HG03565 (cell line): ENCODE data around the gene VEZT.
"Not testable (repeated sequence)": the region's sequence is repeated elsewhere in the genome, so short reads cannot be mapped to it uniquely, and the experiment has no call there.

Source experiments
- ATAC-seq: cut with Tn5 transposase; IDR thresholded peaks from one replicate; pipeline ENCODE4 v1.9.1; 2021; ENCODE audit warnings: mild to moderate bottlenecking, moderate library complexity; ENCODE audit not compliant: unreplicated experiment

Gene VEZT

GRCh38 chr12:95318071-95318545 is 100.5 kb downstream of the VEZT start:
- ATAC-seq: no peak

- no peak for ATAC-seq
These were observed 102.2 kb downstream of the VEZT start for GRCh38 chr12:95319694-95320331.

GRCh38 chr12:95321516-95322246 is 104.1 kb downstream of the VEZT start:
- ATAC-seq: no peak

GRCh38 chr12:95322326-95322725 is 104.7 kb downstream of the VEZT start:
- ATAC-seq: no peak

GRCh38 chr12:95323212-95323611 is 105.6 kb downstream of the VEZT start:
- ATAC-seq: no peak

DNA sequence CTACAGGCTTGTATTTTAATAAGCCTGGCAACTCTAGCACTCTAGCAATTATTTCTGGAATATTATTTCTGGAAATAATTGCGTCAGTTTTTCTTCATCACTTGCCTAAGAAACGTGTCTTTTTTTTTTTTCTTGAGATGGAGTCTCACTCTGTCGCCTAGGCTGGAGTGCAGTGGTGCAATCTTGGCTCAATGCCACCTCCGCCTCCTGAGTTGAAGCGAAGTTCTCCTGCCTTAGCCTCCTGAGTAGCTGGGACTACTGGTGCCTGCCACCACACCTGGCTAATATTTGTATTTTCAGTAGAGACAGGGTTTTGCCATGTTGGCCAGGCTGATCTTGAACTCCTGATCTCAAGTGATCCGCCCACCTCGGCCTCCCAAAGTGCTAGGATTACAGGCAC is 106.6 kb downstream of the VEZT start:
- not testable (repeated sequence) for ATAC-seq

GRCh38 chr12:95325501-95325900 is 107.9 kb downstream of the VEZT start:
- no peak for ATAC-seq

DNA sequence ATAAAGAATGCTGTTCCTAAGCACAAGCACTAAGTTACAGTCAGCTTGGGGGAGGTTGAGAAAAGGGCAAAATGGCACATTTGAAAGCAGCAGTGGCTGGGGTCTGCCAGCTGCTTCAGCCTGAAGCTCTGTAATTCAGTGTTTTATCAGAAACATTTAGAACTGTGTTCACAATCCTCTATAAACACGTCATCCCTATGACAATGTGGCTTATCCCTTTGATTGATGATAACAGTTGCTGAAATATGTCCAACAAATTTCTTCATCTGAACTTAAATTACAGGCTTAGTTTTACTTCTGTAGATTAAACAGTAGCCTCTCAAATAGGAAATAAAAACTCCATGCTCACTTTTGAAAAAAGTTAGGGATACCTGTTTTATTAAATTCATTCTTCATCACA is 108.8 kb downstream of the VEZT start:
- no peak for ATAC-seq

- ATAC-seq: no peak
These were observed 109.2 kb downstream of the VEZT start for GRCh38 chr12:95326855-95327254.

DNA sequence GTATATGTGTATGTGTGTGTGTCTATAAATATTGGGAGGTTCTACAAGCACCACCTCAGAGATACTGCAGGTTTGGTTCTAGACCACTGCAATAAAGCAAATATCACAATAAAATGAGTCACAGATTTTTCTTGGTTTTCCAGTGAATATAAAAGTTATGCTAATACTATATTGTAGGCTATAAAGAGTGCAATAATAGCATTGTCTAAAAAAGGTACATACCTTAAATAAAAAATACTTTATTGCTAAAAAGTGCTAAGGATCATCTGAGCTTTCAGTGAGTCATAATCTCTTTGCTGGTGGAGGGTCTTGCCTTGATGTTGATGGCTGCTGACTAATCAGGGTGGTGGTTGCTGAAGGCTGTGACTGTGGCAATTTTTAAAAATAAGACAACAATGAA is 111.1 kb downstream of the VEZT start:
- ATAC-seq: no peak

DNA sequence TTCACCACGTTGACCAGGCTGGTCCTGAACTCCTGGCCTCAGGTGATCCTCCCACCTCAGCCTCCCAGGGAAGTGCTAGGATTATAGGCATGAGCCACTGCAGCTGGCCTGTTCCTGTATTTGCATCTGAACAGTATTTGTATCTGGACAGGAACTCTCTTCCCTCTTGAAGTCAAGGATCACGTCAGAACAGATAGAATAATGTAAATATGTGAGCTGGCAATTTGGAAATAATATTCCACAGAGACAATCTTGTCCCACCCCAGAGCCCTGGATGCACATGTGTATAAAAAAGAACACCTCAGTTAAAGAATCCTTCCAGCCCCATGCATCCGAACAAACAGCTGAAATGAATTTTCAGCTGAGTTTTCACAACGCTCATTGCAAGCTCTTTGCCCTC is 118.3 kb downstream of the VEZT start:
- no peak for ATAC-seq

DNA sequence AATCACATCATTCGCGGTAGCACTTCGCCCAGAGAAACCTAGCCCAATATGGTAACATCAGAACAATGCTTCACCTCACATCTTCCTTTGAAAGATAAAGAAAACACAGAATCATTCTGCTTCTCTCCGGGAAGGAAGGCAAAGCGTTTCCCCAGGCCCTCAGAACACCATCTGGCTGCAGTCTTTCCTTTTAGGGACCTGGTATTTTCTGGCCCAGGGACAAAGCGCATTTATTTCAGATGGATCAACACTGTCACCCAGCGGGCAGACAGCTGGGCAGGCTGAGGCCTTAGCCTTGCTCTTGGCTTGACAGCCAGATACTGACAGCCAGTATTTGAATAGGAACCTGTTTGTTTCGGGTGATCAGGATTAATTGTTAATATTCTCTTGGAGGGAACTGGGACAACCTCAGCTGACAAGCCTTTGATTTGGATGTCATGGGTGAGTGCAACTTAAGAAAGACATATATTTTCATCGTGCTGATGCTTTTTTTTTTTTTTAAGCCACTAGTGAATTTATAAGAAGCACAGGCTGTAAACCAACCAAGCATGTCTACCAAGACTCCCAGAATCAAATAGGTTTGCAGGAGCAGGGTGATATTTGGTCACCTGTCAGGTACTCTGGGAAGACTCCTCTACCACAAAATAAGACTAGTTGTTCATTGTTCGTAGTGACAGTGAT is 118.9 kb downstream of the VEZT start:
- no peak for ATAC-seq

- ATAC-seq: no peak
These were observed 119.5 kb downstream of the VEZT start for GRCh38 chr12:95337146-95337545.

DNA sequence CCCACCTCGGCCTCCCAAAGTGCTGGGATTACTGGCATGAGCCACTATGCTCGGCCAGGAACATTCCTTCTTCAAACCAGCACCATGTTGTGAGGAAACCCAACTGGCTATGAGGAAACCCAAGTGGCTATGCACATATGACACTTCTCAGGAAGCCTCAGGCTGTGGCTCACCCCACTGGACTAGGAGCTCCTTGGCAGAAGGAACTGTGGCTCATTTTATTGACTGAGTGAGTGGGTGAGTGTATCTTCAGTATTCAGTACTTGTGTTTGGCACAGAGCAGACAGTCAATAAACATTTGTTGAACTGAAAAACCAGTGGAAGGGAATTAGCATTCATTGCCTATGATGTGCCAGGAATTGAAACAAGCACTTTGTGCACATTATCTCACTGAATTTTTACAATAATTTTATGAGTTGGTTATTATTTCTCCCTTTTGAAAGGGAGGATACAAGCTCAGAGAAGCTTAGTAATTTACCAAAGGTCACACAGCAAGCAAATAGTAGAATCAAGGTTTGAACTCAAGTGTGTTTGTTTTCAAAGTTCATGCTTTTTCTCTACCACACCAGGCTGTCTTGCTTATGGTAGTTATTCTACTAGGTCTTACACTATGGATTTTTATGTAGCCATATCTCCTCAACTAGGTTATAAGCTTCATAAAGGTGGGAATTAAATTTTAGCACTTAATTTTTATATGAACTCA is 121.6 kb downstream of the VEZT start:
- no peak for ATAC-seq

GRCh38 chr12:95342008-95342407 is 124.4 kb downstream of the VEZT start:
- ATAC-seq: no peak

DNA sequence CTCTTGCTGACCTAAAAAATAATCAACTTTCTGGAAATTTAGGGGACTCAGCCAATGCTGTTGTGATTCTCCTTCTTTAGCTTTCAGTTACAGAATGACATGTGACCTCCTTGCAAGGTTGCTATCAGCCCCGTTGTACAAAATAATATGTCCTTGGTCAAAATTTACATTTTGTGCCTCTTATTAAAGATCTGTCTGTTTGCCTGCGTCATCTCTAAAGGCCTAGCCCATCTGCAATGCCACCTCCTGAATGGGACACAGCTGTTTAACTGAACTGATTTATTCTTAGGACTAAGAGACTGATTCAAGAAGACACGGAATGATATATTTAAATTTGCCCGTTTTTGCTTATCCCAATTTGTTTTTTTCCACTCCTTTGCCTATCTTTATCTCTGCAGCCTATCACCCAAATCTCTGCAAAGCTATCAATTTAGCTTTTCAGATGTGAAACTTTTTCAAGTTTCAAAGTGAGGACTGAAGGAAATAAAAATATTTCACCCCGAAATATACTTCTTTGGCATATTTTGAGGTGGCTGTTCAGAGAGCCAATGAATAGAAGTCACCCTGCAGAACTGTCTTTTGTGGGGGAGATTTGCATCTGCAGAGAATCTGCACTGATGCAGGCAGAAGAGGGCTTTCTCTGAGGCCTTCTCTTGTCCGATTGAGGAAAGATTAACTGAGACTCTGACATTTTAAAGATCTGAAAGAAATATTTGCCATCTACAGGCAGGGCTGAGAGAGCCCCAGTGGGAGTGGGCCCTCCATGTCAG is 126.0 kb downstream of the VEZT start:
- no peak for ATAC-seq

DNA sequence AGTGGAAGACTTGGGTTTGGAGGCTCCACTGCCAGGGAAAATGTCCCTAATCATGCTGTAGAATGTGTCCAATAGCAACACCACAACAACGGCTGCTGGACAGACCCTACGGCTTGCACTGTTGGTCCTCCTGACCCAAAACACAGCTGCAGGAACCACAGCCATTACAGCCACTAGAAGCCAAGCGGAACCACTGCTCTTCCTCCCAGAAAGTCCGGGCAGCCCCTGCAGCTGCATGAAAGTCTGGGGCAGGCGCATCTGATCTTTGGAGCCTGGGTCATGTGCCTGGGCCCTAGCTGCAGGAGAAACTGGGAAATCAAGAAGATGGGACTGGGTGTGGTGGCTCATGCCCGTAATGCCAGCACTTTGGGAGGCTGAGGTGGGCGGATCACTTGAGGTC is 131.7 kb downstream of the VEZT start:
- ATAC-seq: no peak

DNA sequence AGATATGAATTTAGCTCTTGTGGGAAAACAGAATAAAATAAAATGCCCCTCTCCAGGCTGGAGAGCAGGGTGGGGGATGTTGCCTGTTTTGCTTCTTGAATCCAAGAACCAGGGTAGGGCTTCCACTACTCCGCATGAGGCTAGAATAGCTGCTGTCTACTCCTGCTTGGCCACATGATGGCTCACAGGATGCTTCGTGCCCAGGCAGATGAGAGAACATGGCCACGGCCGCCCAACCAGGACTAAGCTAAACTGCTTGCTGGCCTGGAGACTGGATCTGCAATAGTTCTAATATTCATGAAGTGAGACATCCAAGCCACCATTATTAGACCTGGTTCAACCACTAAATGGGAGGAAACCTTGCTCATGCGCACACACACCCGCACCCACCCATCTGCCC is 134.1 kb downstream of the VEZT start:
- no peak for ATAC-seq
